K562 (cell line): ENCODE results near the gene PTOV1. TPM values are rescaled to one million over a fixed set of nuclear protein-coding genes. Genes with fewer than 3 reads are reported as not detected.

Experiments used
- CBFA2T2 ChIP-seq: fragments of 450-650 bp; conservative IDR thresholded peaks from 2 replicates; pipeline ENCODE4 v1.6.1; 2017; ENCODE audit warnings: mild to moderate bottlenecking
- FOXJ2 ChIP-seq: fragments of 200-800 bp; sonication (Bioruptor generic); IDR thresholded peaks from 2 replicates; pipeline ENCODE4 v1.6.1; 2016; ENCODE audit warnings: missing genetic modification characterization, missing compliant biosample characterization
- HMGN3 ChIP-seq: IDR thresholded peaks from 2 replicates; pipeline ENCODE4 v1.6.1; 2011; ENCODE audit warnings: borderline replicate concordance, low read depth, mild to moderate bottlenecking, mixed read lengths, low read length; ENCODE audit not compliant: insufficient read length; ENCODE audit errors: extremely low read depth
- MIER1 ChIP-seq: fragments of 450-650 bp; IDR thresholded peaks from 2 replicates; pipeline ENCODE4 v1.6.1; 2016; ENCODE audit warnings: antibody characterized with exemption, mild to moderate bottlenecking, low read depth
- NCOA2 ChIP-seq, 2 experiments: fragments of 450-650 bp; IDR thresholded peaks; 2 replicates each; pipeline ENCODE4 v1.6.1; 2018; ENCODE audit warnings: mild to moderate bottlenecking in 2 of 2, moderate library complexity in 1 of 2; ENCODE audit not compliant: partially characterized antibody in 2 of 2
- NFATC3 ChIP-seq: fragments of 450-650 bp; IDR thresholded peaks from 2 replicates; pipeline ENCODE4 v1.6.1; 2017; ENCODE audit warnings: mild to moderate bottlenecking
- NFE2L1 ChIP-seq: fragments of 450-650 bp; IDR thresholded peaks from 2 replicates; pipeline ENCODE4 v1.6.1; 2016; ENCODE audit warnings: missing genetic modification characterization, low read depth, mild to moderate bottlenecking, missing compliant biosample characterization, moderate library complexity, borderline replicate concordance
- RB1 ChIP-seq: fragments of 450-650 bp; IDR thresholded peaks from 2 replicates; pipeline ENCODE4 v1.6.1; 2017; ENCODE audit warnings: low read depth, mild to moderate bottlenecking
- ZNF224 ChIP-seq: sonication (generic); formaldehyde crosslinking; IDR thresholded peaks from 2 replicates; pipeline ENCODE4 v1.8.0; 2022; ENCODE audit warnings: mild to moderate bottlenecking, missing genetic modification reagents
- polyA plus RNA-seq, 8 experiments: library from polyadenylated mRNA; depleted of rRNA in 4 of 8; stranded (reverse) in 5 of 8; unstranded in 3 of 8; fragments of >200 nt; fragmentation: Nextera tagmentation in 2 of 8; fragmentation: Illumina TruSeq in 1 of 8; extraction: Ambion mirVana in 2 of 8; extraction: Trizol in 1 of 8; gene quantifications; 2 replicates each; pipeline versions ENCODE4 v1.2.1 to v1.2.3, GENCODE V29; 2011 to 2014; ENCODE audit warnings: inconsistent platforms in 1 of 8, missing spikeins in 1 of 8
- total RNA-seq, 7 experiments: library from RNA; depleted of rRNA in 6 of 7; stranded (reverse); fragments of >200 nt in 6 of 7; fragmentation: Illumina TruSeq in 2 of 7; extraction: Trizol in 2 of 7; gene quantifications; 2 replicates each; pipeline versions ENCODE4 v1.2.1 to v1.2.3, GENCODE V29; 2011 to 2021; ENCODE audit warnings: low replicate concordance in 1 of 7
- TF ChIP-seq, protein P1 (sequence below): fragments of 250-450 bp; sonication (Bioruptor Pico); IDR thresholded peaks from 2 replicates; pipeline ENCODE4 v1.8.0; 2021; ENCODE audit warnings: moderate library complexity, mild to moderate bottlenecking, inconsistent platforms
- TF ChIP-seq, protein P2 (sequence below): fragments of 200-600 bp; sonication (generic); IDR thresholded peaks from one replicate; pipeline ENCODE4 v1.6.1; 2012; ENCODE audit warnings: mild to moderate bottlenecking, low read depth, low read length, inconsistent platforms
- TF ChIP-seq, protein P3 (sequence below), 2 experiments: fragments of 450-650 bp; conservative IDR thresholded peaks; 2 replicates each; pipeline ENCODE4 v1.6.1; 2017; ENCODE audit warnings: mild to moderate bottlenecking in 2 of 2, moderate library complexity in 2 of 2

PTOV1 gene
- total and polyA plus RNA-seq, 9 of the 15 experiments (the other 6 are each of a cell fraction or from before 2014, with no cell fraction given) = 4.9 to 169 (median 43.5) TPM

DNA sequence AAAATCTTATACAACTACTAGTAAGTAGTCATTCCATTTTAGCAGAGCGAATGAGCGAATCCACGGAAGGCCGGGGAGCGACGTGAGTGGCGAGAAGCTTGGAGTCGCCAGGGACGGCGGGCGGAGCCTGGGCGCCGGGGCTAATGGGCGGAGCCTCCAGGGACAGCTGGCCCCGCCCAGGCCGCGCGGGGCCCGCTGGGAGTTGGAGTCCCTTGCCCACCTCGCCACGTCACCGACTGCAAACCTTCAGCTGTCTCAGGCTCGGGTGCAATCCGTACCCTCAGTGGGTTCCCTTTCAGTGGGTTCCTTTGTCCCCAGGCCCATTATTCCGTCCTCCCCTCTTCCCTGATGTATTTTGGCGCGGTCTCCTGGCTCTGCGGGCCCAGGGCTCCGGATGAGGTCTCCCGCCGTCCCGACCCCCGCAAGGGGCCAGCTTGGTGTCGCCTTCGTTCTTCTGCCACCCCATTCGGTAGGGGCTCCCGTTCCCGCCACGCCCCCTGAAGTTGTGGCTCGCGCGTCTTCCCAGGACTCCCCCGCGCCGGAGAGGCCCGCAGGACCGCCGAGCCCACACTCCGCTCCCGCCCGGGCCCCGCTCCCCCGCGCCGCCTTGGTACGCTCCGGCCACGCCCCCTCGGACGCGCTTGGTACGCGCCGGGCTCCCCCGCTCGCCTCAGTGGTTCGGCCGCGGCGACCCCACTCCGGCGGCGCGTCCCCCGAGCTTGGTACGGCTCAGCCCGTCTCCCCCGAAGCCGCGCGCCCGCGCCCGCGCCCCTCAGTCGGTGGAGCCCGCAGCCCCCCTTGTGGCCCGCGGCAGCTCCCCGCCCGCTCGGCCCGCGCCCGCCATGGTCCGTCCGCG lies at the start of gene PTOV1 (continued):
- TF ChIP-seq RB1 = peak; percentile 84; the same call in 1 of the 2 replicates
- TF ChIP-seq NFE2L1 = no peak
- peak; percentile 76 for TF ChIP-seq FOXJ2 (tag)
- peak; percentile 79 for TF ChIP-seq HMGN3
- TF ChIP-seq NCOA2 (IDR thresholded peaks at IDR 0.05; ENCODE audit: partially characterized antibody in 2 of 2) = no peak
- TF ChIP-seq, protein P1, sequence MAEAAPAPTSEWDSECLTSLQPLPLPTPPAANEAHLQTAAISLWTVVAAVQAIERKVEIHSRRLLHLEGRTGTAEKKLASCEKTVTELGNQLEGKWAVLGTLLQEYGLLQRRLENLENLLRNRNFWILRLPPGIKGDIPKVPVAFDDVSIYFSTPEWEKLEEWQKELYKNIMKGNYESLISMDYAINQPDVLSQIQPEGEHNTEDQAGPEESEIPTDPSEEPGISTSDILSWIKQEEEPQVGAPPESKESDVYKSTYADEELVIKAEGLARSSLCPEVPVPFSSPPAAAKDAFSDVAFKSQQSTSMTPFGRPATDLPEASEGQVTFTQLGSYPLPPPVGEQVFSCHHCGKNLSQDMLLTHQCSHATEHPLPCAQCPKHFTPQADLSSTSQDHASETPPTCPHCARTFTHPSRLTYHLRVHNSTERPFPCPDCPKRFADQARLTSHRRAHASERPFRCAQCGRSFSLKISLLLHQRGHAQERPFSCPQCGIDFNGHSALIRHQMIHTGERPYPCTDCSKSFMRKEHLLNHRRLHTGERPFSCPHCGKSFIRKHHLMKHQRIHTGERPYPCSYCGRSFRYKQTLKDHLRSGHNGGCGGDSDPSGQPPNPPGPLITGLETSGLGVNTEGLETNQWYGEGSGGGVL (CRISPR knock-in tag) = no peak
- TF ChIP-seq, protein P2, sequence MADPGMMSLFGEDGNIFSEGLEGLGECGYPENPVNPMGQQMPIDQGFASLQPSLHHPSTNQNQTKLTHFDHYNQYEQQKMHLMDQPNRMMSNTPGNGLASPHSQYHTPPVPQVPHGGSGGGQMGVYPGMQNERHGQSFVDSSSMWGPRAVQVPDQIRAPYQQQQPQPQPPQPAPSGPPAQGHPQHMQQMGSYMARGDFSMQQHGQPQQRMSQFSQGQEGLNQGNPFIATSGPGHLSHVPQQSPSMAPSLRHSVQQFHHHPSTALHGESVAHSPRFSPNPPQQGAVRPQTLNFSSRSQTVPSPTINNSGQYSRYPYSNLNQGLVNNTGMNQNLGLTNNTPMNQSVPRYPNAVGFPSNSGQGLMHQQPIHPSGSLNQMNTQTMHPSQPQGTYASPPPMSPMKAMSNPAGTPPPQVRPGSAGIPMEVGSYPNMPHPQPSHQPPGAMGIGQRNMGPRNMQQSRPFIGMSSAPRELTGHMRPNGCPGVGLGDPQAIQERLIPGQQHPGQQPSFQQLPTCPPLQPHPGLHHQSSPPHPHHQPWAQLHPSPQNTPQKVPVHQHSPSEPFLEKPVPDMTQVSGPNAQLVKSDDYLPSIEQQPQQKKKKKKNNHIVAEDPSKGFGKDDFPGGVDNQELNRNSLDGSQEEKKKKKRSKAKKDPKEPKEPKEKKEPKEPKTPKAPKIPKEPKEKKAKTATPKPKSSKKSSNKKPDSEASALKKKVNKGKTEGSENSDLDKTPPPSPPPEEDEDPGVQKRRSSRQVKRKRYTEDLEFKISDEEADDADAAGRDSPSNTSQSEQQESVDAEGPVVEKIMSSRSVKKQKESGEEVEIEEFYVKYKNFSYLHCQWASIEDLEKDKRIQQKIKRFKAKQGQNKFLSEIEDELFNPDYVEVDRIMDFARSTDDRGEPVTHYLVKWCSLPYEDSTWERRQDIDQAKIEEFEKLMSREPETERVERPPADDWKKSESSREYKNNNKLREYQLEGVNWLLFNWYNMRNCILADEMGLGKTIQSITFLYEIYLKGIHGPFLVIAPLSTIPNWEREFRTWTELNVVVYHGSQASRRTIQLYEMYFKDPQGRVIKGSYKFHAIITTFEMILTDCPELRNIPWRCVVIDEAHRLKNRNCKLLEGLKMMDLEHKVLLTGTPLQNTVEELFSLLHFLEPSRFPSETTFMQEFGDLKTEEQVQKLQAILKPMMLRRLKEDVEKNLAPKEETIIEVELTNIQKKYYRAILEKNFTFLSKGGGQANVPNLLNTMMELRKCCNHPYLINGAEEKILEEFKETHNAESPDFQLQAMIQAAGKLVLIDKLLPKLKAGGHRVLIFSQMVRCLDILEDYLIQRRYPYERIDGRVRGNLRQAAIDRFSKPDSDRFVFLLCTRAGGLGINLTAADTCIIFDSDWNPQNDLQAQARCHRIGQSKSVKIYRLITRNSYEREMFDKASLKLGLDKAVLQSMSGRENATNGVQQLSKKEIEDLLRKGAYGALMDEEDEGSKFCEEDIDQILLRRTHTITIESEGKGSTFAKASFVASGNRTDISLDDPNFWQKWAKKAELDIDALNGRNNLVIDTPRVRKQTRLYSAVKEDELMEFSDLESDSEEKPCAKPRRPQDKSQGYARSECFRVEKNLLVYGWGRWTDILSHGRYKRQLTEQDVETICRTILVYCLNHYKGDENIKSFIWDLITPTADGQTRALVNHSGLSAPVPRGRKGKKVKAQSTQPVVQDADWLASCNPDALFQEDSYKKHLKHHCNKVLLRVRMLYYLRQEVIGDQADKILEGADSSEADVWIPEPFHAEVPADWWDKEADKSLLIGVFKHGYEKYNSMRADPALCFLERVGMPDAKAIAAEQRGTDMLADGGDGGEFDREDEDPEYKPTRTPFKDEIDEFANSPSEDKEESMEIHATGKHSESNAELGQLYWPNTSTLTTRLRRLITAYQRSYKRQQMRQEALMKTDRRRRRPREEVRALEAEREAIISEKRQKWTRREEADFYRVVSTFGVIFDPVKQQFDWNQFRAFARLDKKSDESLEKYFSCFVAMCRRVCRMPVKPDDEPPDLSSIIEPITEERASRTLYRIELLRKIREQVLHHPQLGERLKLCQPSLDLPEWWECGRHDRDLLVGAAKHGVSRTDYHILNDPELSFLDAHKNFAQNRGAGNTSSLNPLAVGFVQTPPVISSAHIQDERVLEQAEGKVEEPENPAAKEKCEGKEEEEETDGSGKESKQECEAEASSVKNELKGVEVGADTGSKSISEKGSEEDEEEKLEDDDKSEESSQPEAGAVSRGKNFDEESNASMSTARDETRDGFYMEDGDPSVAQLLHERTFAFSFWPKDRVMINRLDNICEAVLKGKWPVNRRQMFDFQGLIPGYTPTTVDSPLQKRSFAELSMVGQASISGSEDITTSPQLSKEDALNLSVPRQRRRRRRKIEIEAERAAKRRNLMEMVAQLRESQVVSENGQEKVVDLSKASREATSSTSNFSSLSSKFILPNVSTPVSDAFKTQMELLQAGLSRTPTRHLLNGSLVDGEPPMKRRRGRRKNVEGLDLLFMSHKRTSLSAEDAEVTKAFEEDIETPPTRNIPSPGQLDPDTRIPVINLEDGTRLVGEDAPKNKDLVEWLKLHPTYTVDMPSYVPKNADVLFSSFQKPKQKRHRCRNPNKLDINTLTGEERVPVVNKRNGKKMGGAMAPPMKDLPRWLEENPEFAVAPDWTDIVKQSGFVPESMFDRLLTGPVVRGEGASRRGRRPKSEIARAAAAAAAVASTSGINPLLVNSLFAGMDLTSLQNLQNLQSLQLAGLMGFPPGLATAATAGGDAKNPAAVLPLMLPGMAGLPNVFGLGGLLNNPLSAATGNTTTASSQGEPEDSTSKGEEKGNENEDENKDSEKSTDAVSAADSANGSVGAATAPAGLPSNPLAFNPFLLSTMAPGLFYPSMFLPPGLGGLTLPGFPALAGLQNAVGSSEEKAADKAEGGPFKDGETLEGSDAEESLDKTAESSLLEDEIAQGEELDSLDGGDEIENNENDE = no peak
- TF ChIP-seq, protein P3, sequence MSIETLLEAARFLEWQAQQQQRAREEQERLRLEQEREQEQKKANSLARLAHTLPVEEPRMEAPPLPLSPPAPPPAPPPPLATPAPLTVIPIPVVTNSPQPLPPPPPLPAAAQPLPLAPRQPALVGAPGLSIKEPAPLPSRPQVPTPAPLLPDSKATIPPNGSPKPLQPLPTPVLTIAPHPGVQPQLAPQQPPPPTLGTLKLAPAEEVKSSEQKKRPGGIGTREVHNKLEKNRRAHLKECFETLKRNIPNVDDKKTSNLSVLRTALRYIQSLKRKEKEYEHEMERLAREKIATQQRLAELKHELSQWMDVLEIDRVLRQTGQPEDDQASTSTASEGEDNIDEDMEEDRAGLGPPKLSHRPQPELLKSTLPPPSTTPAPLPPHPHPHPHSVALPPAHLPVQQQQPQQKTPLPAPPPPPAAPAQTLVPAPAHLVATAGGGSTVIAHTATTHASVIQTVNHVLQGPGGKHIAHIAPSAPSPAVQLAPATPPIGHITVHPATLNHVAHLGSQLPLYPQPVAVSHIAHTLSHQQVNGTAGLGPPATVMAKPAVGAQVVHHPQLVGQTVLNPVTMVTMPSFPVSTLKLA (conservative IDR thresholded peaks at IDR 0.05) = peak; percentile 74 to 90
- no peak for TF ChIP-seq NFATC3
- TF ChIP-seq CBFA2T2 = no peak
- no peak for TF ChIP-seq MIER1
- TF ChIP-seq ZNF224 (CRISPR knock-in tag) = no peak
